Right lobe of liver (tissue), 6 donors: Measurements from ENCODE around the gene KLF5. TPM values are rescaled to one million over a fixed set of nuclear protein-coding genes. Genes with fewer than 3 reads are reported as not detected.

Experiments used
- ATAC-seq, 4 donors: fragments of 200-7000 bp; cut with Tn5 transposase; one replicate each; pipeline ENCODE4 v1.9.1; 2020; ENCODE audit warnings: mild to moderate bottlenecking in 4 of 4, moderate library complexity in 4 of 4
- DNase-seq, 3 donors: peaks; one replicate each; pipeline ENCODE4 v3.0.0-alpha.2; 2020
- H3K27ac ChIP-seq, 3 donors: fragments of 200-600 bp; one replicate each; pipeline ENCODE4 v1.8.0; 2022
- H3K27me3 ChIP-seq, 2 donors: fragments of 200-600 bp; one replicate each; pipeline ENCODE4 v1.8.0; 2022
- H3K36me3 ChIP-seq, 4 donors: fragments of 200-600 bp; sonication (generic) in 1 of 4; one replicate each; pipeline versions ENCODE4 v1.5.1 to v1.8.0; 2017 to 2022; ENCODE audit warnings: control low read depth in 1 of 4
- H3K4me1 ChIP-seq, 4 donors: fragments of 200-600 bp; sonication (generic) in 1 of 4; one replicate each; pipeline versions ENCODE4 v1.5.1 to v1.8.0; 2017 to 2022; ENCODE audit warnings: control low read depth in 1 of 4
- H3K4me3 ChIP-seq, 3 donors: fragments of 200-600 bp; one replicate each; pipeline ENCODE4 v1.8.0; 2022
- H3K9me3 ChIP-seq, 4 donors: fragments of 200-600 bp; sonication (generic) in 1 of 4; one replicate each; pipeline versions ENCODE4 v1.5.1 to v1.8.0; 2017 to 2022; ENCODE audit warnings: control low read depth in 1 of 4
- POLR2A ChIP-seq: fragments of 450-650 bp; IDR thresholded peaks from one replicate; pipeline ENCODE4 v1.6.1; 2017; ENCODE audit warnings: antibody characterized with exemption, mild to moderate bottlenecking
- WGBS: methylation state at CpG from one replicate; pipeline ENCODE4 v1.1.6; 2018; ENCODE audit warnings: low coverage, low lambda C conversion rate; ENCODE audit not compliant: insufficient coverage; ENCODE audit errors: missing lambda C conversion rate; 5-methylcytosine and 5-hydroxymethylcytosine counted together
- intact Hi-C, 2 donors: fragments of 100-400 bp; cut with DNase I; formaldehyde crosslinking; loops; one replicate each; pipeline versions ENCODE4 v1.11.2 to v1.14.1; 2022
- total RNA-seq, 6 experiments: library from RNA; depleted of rRNA in 2 of 6; stranded (reverse); fragments of >200 nt in 2 of 6; fragmentation: NEBNext Ultra II Directional in 3 of 6; extraction: Animal tissue kit (Norgen Biotek cat#: 25700) in 3 of 6; gene quantifications; one replicate each; pipeline versions ENCODE4 v1.1.0 to v1.2.4, GENCODE V29; 2016 to 2023
- TF ChIP-seq, protein P1 (sequence below), 4 donors: fragments of 200-600 bp in 3 of 4; fragments of 450-650 bp in 1 of 4; IDR thresholded peaks; one replicate each; pipeline versions ENCODE4 v1.5.1 to v1.8.0; 2016 to 2022; ENCODE audit warnings: antibody characterized with exemption in 4 of 4, mild to moderate bottlenecking in 2 of 4
- donor health status: DM: no; HTN: yes; CAD: no.
- donor health status: DM: no; HTN: no; CAD: no.
- donor health status: DM: no; HTN: no; CAD: no.
- donor health status: DM: no; HTN: yes; CAD: no.
- donor health status: DM: no; HTN: yes; CAD: no.

The KLF5 gene
- total RNA-seq, 6 experiments from 2014 or later, result 0.29 to 4.2 (median 0.74) TPM

DNA sequence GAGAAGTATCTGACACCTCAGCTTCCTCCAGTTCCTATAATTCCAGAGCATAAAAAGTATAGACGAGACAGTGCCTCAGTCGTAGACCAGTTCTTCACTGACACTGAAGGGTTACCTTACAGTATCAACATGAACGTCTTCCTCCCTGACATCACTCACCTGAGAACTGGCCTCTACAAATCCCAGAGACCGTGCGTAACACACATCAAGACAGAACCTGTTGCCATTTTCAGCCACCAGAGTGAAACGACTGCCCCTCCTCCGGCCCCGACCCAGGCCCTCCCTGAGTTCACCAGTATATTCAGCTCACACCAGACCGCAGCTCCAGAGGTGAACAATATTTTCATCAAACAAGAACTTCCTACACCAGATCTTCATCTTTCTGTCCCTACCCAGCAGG, 3.1 kb downstream of the KLF5 start:
- TF ChIP-seq, protein P1, sequence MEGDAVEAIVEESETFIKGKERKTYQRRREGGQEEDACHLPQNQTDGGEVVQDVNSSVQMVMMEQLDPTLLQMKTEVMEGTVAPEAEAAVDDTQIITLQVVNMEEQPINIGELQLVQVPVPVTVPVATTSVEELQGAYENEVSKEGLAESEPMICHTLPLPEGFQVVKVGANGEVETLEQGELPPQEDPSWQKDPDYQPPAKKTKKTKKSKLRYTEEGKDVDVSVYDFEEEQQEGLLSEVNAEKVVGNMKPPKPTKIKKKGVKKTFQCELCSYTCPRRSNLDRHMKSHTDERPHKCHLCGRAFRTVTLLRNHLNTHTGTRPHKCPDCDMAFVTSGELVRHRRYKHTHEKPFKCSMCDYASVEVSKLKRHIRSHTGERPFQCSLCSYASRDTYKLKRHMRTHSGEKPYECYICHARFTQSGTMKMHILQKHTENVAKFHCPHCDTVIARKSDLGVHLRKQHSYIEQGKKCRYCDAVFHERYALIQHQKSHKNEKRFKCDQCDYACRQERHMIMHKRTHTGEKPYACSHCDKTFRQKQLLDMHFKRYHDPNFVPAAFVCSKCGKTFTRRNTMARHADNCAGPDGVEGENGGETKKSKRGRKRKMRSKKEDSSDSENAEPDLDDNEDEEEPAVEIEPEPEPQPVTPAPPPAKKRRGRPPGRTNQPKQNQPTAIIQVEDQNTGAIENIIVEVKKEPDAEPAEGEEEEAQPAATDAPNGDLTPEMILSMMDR (IDR thresholded peaks at IDR 0.05), result no peak
- TF ChIP-seq POLR2A, result no peak
- 78% methylated on average over 6 of the region's 9 CpGs for WGBS
- no peak for ATAC-seq
- Histone ChIP-seq H3K9me3 (no peaks in the 10 kb centered on the region), H3K36me3 (no peaks in the 10 kb centered on the region), H3K4me3 (no peak overlapping the region), H3K27me3 (no peaks in the 10 kb centered on the region), H3K4me1 (no peaks in the 10 kb centered on the region), H3K27ac (no peak overlapping the region)
- intact Hi-C loops, result no loop called here
- no peak for DNase-seq

DNA sequence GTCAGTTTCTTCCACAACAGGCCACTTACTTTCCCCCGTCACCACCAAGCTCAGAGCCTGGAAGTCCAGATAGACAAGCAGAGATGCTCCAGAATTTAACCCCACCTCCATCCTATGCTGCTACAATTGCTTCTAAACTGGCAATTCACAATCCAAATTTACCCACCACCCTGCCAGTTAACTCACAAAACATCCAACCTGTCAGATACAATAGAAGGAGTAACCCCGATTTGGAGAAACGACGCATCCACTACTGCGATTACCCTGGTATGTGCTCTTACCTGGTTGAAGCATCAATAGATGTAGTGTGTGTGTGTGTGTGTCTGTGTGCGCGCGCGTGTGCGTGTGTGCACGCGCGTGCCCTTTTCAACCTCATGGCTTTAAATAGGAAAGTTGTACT, 3.7 kb downstream of the KLF5 start:
- DNase-seq (no peak), ATAC-seq (no peak)
- 92% methylated on average over 12 of the region's 13 CpGs for WGBS
- Histone ChIP-seq H3K9me3 (no peaks in the 10 kb centered on the region), H3K27ac (no peak overlapping the region), H3K4me3 (no peak overlapping the region), H3K27me3 (no peaks in the 10 kb centered on the region), H3K4me1 (no peaks in the 10 kb centered on the region), H3K36me3 (no peaks in the 10 kb centered on the region)
- intact Hi-C loops, result no loop called here
- TF ChIP-seq, protein P1 (IDR thresholded peaks at IDR 0.05), result no peak
- no peak for TF ChIP-seq POLR2A

DNA sequence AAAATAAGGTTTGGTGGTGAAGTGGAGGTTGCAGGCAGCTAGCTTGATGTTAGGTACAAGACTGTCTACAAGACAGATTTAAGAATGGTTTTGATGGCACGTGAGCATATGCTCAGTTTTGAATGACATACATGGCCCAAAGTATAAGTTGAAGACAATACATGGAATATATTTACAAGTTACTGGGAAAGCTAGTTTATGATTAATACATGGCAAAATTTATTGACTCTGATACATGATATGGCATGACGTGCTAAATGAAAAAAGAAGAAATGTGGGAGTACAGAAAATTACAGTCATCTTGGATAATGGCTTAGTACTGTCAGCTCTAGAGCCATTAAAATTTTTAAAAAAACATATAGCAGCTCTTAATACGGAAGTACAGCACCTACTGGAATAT, 4.4 kb downstream of the KLF5 start:
- H3K9me3 ChIP-seq, result no peaks in the 10 kb centered on the region
- no peak overlapping the region for H3K4me3 ChIP-seq
- H3K27me3 ChIP-seq, result no peaks in the 10 kb centered on the region
- no peaks in the 10 kb centered on the region for H3K36me3 ChIP-seq
- no peak overlapping the region for H3K27ac ChIP-seq
- DNase-seq (no peak), ATAC-seq (no peak)
- WGBS, result 80% methylated on average over 3 of the region's 3 CpGs
- H3K4me1 ChIP-seq, result no peaks in the 10 kb centered on the region
- TF ChIP-seq, protein P1 (IDR thresholded peaks at IDR 0.05), result no peak
- TF ChIP-seq POLR2A, result no peak
- intact Hi-C loops, result no loop called here

DNA sequence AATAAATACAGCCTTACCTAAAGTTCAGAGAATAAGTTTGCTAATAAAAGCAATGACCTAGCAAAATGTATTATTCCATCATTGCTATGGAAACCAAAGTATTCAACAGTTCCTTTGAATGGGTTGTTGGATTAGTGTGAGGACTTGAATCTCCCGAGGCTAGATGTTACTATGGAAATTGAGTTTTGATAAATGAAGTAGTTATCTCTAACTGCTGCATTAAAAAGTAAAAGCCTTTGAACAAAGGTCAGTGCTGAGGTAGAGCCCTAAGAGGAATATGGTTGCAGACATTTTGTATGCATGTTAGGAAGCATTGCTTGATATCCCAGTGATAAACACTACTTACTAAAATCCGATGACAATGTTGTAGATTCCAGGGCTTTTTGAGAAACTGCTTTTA, 6.2 kb downstream of the KLF5 start:
- H3K27me3 ChIP-seq, result no peaks in the 10 kb centered on the region
- 80% methylated on average over 2 of the region's 2 CpGs for WGBS
- no peak overlapping the region for H3K27ac ChIP-seq
- no peaks in the 10 kb centered on the region for H3K9me3 ChIP-seq
- TF ChIP-seq, protein P1 (IDR thresholded peaks at IDR 0.05), result no peak
- TF ChIP-seq POLR2A, result no peak
- DNase-seq (no peak), ATAC-seq (no peak)
- H3K36me3 ChIP-seq, result no peaks in the 10 kb centered on the region
- intact Hi-C loops, result no loop called here
- no peaks in the 10 kb centered on the region for H3K4me1 ChIP-seq
- H3K4me3 ChIP-seq, result no peak overlapping the region
